Endothelial cell (in vitro differentiated cells): ENCODE measurements around the gene SV2B. TPM values are rescaled to one million over a fixed set of nuclear protein-coding genes. Genes with fewer than 3 reads are reported as not detected.

ENCODE experiments used
- DNase-seq: peaks from one replicate; pipeline ENCODE4 v3.0.0; 2021; ENCODE audit warnings: low spot score
- H3K27ac Mint-ChIP-seq: one replicate; pipeline ENCODE4 v1.8.0; 2021; ENCODE audit warnings: mixed read lengths, inconsistent platforms; ENCODE audit not compliant: unreplicated experiment
- H3K27me3 Mint-ChIP-seq: one replicate; pipeline ENCODE4 v1.8.0; 2021; ENCODE audit warnings: mild to moderate bottlenecking, moderate library complexity, mixed read lengths, inconsistent platforms; ENCODE audit not compliant: unreplicated experiment
- H3K36me3 Mint-ChIP-seq: one replicate; pipeline ENCODE4 v1.8.0; 2021; ENCODE audit warnings: mild to moderate bottlenecking, low read depth, mixed read lengths, inconsistent platforms; ENCODE audit not compliant: unreplicated experiment
- H3K4me1 Mint-ChIP-seq: one replicate; pipeline ENCODE4 v1.8.0; 2021; ENCODE audit warnings: mild to moderate bottlenecking, mixed read lengths, inconsistent platforms; ENCODE audit not compliant: unreplicated experiment
- H3K4me3 Mint-ChIP-seq: one replicate; pipeline ENCODE4 v1.8.0; 2021; ENCODE audit warnings: mild to moderate bottlenecking, mixed read lengths, inconsistent platforms; ENCODE audit not compliant: unreplicated experiment
- H3K9me3 Mint-ChIP-seq: one replicate; pipeline ENCODE4 v1.8.0; 2021; ENCODE audit warnings: mixed read lengths, inconsistent platforms; ENCODE audit not compliant: unreplicated experiment
- total RNA-seq: library from RNA; stranded (reverse); fragmentation: NEBNext Ultra II Directional; extraction: Animal tissue kit (Norgen Biotek cat#: 25700); gene quantifications from one replicate; pipeline ENCODE4 v1.2.1, GENCODE V29; 2021; ENCODE audit not compliant: unreplicated experiment
- TF ChIP-seq, protein P1 (sequence below): fragments of 200-600 bp; sonication (generic); IDR thresholded peaks from one replicate; pipeline ENCODE4 v1.5.0; 2021; ENCODE audit warnings: antibody characterized with exemption; ENCODE audit not compliant: unreplicated experiment

SV2B gene
- total RNA-seq, 1 donor from 2014 or later: 0.26 TPM

GRCh38 chr15:91125162-91125561, 25.1 kb downstream of the SV2B start:
- Mint-ChIP-seq H3K4me1 (peaks cover 7% of the 10 kb centered on the region), H3K36me3 (no peaks in the 10 kb centered on the region), H3K9me3 (no peaks in the 10 kb centered on the region), H3K27me3 (no peaks in the 10 kb centered on the region), H3K4me3 (no peak overlapping the region), H3K27ac (no peak overlapping the region)
- DNase-seq: no peak
- TF ChIP-seq, protein P1, sequence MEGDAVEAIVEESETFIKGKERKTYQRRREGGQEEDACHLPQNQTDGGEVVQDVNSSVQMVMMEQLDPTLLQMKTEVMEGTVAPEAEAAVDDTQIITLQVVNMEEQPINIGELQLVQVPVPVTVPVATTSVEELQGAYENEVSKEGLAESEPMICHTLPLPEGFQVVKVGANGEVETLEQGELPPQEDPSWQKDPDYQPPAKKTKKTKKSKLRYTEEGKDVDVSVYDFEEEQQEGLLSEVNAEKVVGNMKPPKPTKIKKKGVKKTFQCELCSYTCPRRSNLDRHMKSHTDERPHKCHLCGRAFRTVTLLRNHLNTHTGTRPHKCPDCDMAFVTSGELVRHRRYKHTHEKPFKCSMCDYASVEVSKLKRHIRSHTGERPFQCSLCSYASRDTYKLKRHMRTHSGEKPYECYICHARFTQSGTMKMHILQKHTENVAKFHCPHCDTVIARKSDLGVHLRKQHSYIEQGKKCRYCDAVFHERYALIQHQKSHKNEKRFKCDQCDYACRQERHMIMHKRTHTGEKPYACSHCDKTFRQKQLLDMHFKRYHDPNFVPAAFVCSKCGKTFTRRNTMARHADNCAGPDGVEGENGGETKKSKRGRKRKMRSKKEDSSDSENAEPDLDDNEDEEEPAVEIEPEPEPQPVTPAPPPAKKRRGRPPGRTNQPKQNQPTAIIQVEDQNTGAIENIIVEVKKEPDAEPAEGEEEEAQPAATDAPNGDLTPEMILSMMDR: no peak

DNA sequence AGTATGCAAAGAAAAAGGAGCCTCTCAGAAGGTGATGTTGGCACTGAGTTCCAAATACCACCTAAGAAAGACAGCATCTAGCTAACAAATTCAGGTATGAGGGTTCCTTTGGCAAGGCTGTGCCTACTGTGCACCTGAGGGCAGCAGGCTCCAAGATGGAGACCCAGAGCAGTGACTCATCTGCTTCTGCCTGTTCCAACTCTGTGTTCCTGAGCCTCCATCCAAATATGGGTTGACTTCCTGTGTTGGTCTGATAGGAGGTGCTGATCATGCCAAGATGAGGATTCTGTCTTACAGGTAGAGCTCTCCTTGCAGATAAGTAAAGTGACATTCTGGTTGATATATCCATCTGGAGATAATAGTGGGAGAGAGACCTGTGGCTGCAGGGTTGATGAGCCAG, 26.0 kb downstream of the SV2B start:
- TF ChIP-seq, protein P1: no peak
- H3K4me3 Mint-ChIP-seq: no peak overlapping the region
- no peak for DNase-seq
- H3K4me1 Mint-ChIP-seq: peaks cover 7% of the 10 kb centered on the region
- no peaks in the 10 kb centered on the region for H3K36me3 Mint-ChIP-seq
- no peaks in the 10 kb centered on the region for H3K9me3 Mint-ChIP-seq
- H3K27me3 Mint-ChIP-seq: no peaks in the 10 kb centered on the region
- H3K27ac Mint-ChIP-seq: no peak overlapping the region

DNA sequence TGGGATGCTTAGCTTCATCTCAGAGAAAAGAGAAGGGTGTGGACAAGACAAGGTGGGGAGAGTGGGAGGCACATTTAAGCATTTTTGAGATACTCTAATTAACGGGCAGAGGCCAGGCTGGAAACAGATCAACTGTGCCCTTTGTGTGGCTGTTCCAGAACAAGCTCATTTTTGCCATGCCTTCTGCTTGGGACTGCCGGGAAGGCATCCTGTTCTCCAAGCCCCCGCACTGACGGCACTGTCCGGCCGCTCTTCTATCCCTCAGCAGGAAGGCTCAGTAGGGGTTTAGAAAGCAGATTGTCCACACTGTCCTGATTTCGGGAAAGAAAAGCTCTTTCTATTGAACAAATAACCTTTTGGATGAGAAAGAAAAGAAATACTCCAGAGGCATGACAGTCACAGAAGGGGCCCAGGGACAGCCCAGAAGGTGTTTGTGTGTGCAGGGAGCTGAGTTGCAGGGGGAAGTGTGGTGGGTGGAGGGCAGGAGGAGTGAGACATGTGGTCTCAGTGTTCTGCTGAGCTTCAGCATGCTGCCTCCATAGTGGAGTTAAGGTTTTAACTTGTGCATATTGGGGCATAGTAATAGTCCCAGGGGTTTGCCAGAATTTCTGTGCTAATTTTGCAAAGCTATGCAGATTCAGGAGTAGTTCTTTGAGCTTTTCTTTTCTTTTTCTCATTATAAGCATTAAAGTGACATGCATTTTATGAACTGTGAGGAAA, 27.3 kb downstream of the SV2B start:
- no peak overlapping the region for H3K27ac Mint-ChIP-seq
- TF ChIP-seq, protein P1: no peak
- H3K9me3 Mint-ChIP-seq: no peaks in the 10 kb centered on the region
- H3K36me3 Mint-ChIP-seq: no peaks in the 10 kb centered on the region
- H3K27me3 Mint-ChIP-seq: no peaks in the 10 kb centered on the region
- H3K4me1 Mint-ChIP-seq: peaks cover 7% of the 10 kb centered on the region
- DNase-seq: no peak
- H3K4me3 Mint-ChIP-seq: no peak overlapping the region

DNA sequence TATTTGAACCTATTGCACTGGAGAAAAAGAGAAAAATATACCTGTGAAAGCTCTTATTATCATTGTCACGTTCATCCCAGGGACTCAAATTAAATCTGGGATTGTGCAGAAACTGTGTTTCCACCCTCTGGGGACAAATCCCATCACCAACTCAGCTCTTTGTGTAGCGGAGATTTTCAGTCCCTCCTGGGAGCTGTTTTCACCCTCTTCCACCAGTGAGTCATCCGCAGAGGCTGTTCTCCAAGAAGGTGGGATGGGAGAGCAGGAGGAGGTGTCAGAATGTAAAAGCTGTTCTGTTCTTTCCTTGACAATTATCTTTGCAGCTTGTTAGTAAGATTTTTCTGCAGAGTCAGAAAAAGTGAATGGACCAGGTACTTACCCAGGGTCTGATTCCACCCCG, 28.0 kb downstream of the SV2B start:
- no peaks in the 10 kb centered on the region for H3K9me3 Mint-ChIP-seq
- H3K36me3 Mint-ChIP-seq: no peaks in the 10 kb centered on the region
- no peak overlapping the region for H3K4me3 Mint-ChIP-seq
- H3K27me3 Mint-ChIP-seq: no peaks in the 10 kb centered on the region
- peaks cover 10% of the 10 kb centered on the region for H3K4me1 Mint-ChIP-seq
- DNase-seq: no peak
- TF ChIP-seq, protein P1: no peak
- no peak overlapping the region for H3K27ac Mint-ChIP-seq

DNA sequence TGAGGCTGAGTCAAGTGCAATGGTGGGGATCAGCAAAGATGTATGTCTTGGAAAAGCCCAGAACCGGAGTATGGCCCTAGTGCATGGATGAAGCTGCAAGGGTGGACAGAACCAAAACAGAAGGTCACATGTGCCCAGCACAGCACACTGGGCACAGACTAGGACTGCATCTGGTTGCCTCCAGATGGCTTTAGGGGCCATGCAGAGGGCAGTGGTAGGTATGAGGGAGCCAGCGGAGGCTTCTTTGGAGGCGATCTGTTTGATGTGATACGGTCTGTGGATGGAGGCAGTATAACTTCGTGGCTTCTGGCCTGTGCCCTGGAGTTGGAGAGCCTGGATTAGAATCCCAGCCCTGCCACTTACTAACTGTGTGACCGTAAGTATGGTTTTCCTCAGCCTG, 29.4 kb downstream of the SV2B start:
- DNase-seq: no peak
- Mint-ChIP-seq H3K4me1 (peaks cover 8% of the 10 kb centered on the region), H3K27me3 (no peaks in the 10 kb centered on the region), H3K36me3 (no peaks in the 10 kb centered on the region), H3K27ac (no peak overlapping the region), H3K4me3 (no peak overlapping the region), H3K9me3 (no peaks in the 10 kb centered on the region)
- TF ChIP-seq, protein P1: no peak
